ENCODE data around the gene S1PR4. TPM values are rescaled to one million over a fixed set of nuclear protein-coding genes. Genes with fewer than 3 reads are reported as not detected.

Gene S1PR4
- total RNA-seq, 1 donor from 2014 or later: not detected

GRCh38 chr19:3163230-3163886, 15.2 kb upstream of the S1PR4 start:
- Histone ChIP-seq H2AFZ (ENCODE audit: low read depth, low read length) (peak overlapping the region; percentile 26), H3K27me3 (ENCODE audit: insufficient read depth, low read length) (no peaks in the 10 kb centered on the region), H3K9me3 (ENCODE audit: insufficient read depth, low read depth, low read length) (no peaks in the 10 kb centered on the region), H3K27ac (ENCODE audit: low read depth, low read length) (no peak overlapping the region), H3K79me2 (ENCODE audit: insufficient read depth, low read length) (no peaks in the 10 kb centered on the region), H3K36me3 (ENCODE audit: insufficient read depth, low read length) (no peaks in the 10 kb centered on the region), H3K4me2 (ENCODE audit: low read length) (no peak overlapping the region), H3K9ac (ENCODE audit: low read length) (no peak overlapping the region), H4K20me1 (ENCODE audit: insufficient read depth, low read length) (no peaks in the 10 kb centered on the region), H3K4me1 (ENCODE audit: insufficient read depth, low read length) (no peaks in the 10 kb centered on the region), H3K4me3 (ENCODE audit: insufficient read depth, low read depth, low read length) (no peak overlapping the region)
- DNase-seq (ENCODE audit: low read depth) (no peak), FAIRE-seq (no peak)
- H3K27me3 Mint-ChIP-seq (ENCODE audit: low read depth, unreplicated experiment): peaks cover 22% of the 10 kb centered on the region
- H3K27ac Mint-ChIP-seq (ENCODE audit: unreplicated experiment): no peak overlapping the region
- H3K36me3 Mint-ChIP-seq (ENCODE audit: low read depth, unreplicated experiment): no peaks in the 10 kb centered on the region
- H3K9me3 Mint-ChIP-seq (ENCODE audit: unreplicated experiment): peaks cover 5% of the 10 kb centered on the region
- H3K4me1 Mint-ChIP-seq (ENCODE audit: low read depth, unreplicated experiment): peaks cover 4% of the 10 kb centered on the region
- TF ChIP-seq EZH2 (IDR thresholded peaks at IDR 0.05; ENCODE audit: insufficient read depth, low read length): no peak
- peak; percentile 88 for TF ChIP-seq CTCF (IDR thresholded peaks at IDR 0.05; ENCODE audit: insufficient read depth, low read depth, low read length)
- no peak overlapping the region for H3K4me3 Mint-ChIP-seq (ENCODE audit: unreplicated experiment)

- Histone ChIP-seq H4K20me1 (ENCODE audit: insufficient read depth, low read length) (no peaks in the 10 kb centered on the region), H3K9me3 (ENCODE audit: insufficient read depth, low read depth, low read length) (no peaks in the 10 kb centered on the region), H3K9ac (ENCODE audit: low read length) (no peak overlapping the region), H2AFZ (ENCODE audit: low read depth, low read length) (no peak overlapping the region), H3K4me3 (ENCODE audit: insufficient read depth, low read depth, low read length) (no peak overlapping the region), H3K27ac (ENCODE audit: low read depth, low read length) (no peak overlapping the region), H3K79me2 (ENCODE audit: insufficient read depth, low read length) (no peaks in the 10 kb centered on the region), H3K27me3 (ENCODE audit: insufficient read depth, low read length) (no peaks in the 10 kb centered on the region), H3K36me3 (ENCODE audit: insufficient read depth, low read length) (no peaks in the 10 kb centered on the region), H3K4me2 (ENCODE audit: low read length) (no peak overlapping the region), H3K4me1 (ENCODE audit: insufficient read depth, low read length) (no peaks in the 10 kb centered on the region)
- H3K9me3 Mint-ChIP-seq (ENCODE audit: unreplicated experiment): peaks cover 5% of the 10 kb centered on the region
- FAIRE-seq (no peak), DNase-seq (ENCODE audit: low read depth) (no peak)
- no peak for TF ChIP-seq CTCF (IDR thresholded peaks at IDR 0.05; ENCODE audit: insufficient read depth, low read depth, low read length)
- no peak for TF ChIP-seq EZH2 (IDR thresholded peaks at IDR 0.05; ENCODE audit: insufficient read depth, low read length)
- no peak overlapping the region for H3K27ac Mint-ChIP-seq (ENCODE audit: unreplicated experiment)
- H3K4me3 Mint-ChIP-seq (ENCODE audit: unreplicated experiment): no peak overlapping the region
- H3K27me3 Mint-ChIP-seq (ENCODE audit: low read depth, unreplicated experiment): peaks cover 22% of the 10 kb centered on the region
- peaks cover 4% of the 10 kb centered on the region for H3K4me1 Mint-ChIP-seq (ENCODE audit: low read depth, unreplicated experiment)
- no peaks in the 10 kb centered on the region for H3K36me3 Mint-ChIP-seq (ENCODE audit: low read depth, unreplicated experiment)
Observed at GRCh38 chr19:3163943-3164342, 14.6 kb upstream of the S1PR4 start.

- Histone ChIP-seq H4K20me1 (ENCODE audit: insufficient read depth, low read length) (no peaks in the 10 kb centered on the region), H3K4me2 (ENCODE audit: low read length) (no peak overlapping the region), H3K27me3 (ENCODE audit: insufficient read depth, low read length) (no peaks in the 10 kb centered on the region), H3K4me3 (ENCODE audit: insufficient read depth, low read depth, low read length) (no peak overlapping the region), H3K9me3 (ENCODE audit: insufficient read depth, low read depth, low read length) (no peaks in the 10 kb centered on the region), H3K27ac (ENCODE audit: low read depth, low read length) (no peak overlapping the region), H2AFZ (ENCODE audit: low read depth, low read length) (no peak overlapping the region), H3K36me3 (ENCODE audit: insufficient read depth, low read length) (no peaks in the 10 kb centered on the region), H3K4me1 (ENCODE audit: insufficient read depth, low read length) (no peaks in the 10 kb centered on the region), H3K79me2 (ENCODE audit: insufficient read depth, low read length) (no peaks in the 10 kb centered on the region), H3K9ac (ENCODE audit: low read length) (no peak overlapping the region)
- Mint-ChIP-seq H3K27me3 (ENCODE audit: low read depth, unreplicated experiment) (peaks cover 37% of the 10 kb centered on the region), H3K36me3 (ENCODE audit: low read depth, unreplicated experiment) (no peaks in the 10 kb centered on the region), H3K27ac (ENCODE audit: unreplicated experiment) (no peak overlapping the region), H3K9me3 (ENCODE audit: unreplicated experiment) (no peaks in the 10 kb centered on the region), H3K4me3 (ENCODE audit: unreplicated experiment) (no peak overlapping the region), H3K4me1 (ENCODE audit: low read depth, unreplicated experiment) (no peaks in the 10 kb centered on the region)
- TF ChIP-seq CTCF (IDR thresholded peaks at IDR 0.05; ENCODE audit: insufficient read depth, low read depth, low read length) (no peak), EZH2 (IDR thresholded peaks at IDR 0.05; ENCODE audit: insufficient read depth, low read length) (no peak)
- FAIRE-seq (no peak), DNase-seq (ENCODE audit: low read depth) (no peak)
Observed at GRCh38 chr19:3167533-3168272, 10.9 kb upstream of the S1PR4 start.

Measured in astrocyte (in vitro differentiated cells and primary cell).